Measurements from ENCODE around the gene WWTR1. TPM values are rescaled to one million over a fixed set of nuclear protein-coding genes. Genes with fewer than 3 reads are reported as not detected.

WWTR1 gene
- total and polyA plus RNA-seq, 2 experiments from 2014 or later: 25.1 to 26.2 TPM

DNA sequence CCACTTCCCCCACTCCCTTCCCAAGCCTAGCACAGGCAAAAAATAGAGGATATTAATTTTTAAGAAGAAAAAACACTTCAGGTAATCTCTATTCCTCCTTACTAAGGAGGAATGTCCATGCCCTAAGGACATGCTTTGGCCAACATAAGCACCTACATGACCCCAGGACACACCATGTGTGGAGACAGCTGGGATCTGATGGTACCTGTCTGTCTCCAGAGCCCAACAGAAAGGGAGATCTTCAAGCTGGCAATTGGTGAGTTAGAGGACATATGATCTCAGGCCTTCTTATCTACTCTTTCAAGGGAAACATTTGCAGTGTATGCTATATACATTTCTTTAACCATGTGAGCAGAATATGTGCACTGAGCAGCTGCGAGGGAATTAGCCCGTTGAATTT, 176.3 kb downstream of the WWTR1 start:
- Histone ChIP-seq H3K4me2 (no peak overlapping the region), H3K27ac (ENCODE audit: low read depth) (no peak overlapping the region), H3K4me1 (ENCODE audit: insufficient read depth) (peaks cover 3% of the 10 kb centered on the region; the same call in 1 of the 2 replicates), H4K20me1 (replicated peaks; ENCODE audit: insufficient read depth) (no peaks in the 10 kb centered on the region), H3F3A (replicated peaks; ENCODE audit: low read depth) (no peaks in the 10 kb centered on the region), H3K79me2 (replicated peaks; ENCODE audit: insufficient read depth) (no peaks in the 10 kb centered on the region), H3K9me2 (ENCODE audit: insufficient read depth) (no peaks in the 10 kb centered on the region), H2AFZ (no peak overlapping the region), H3K4me3 (no peak overlapping the region), H3K27me3 (ENCODE audit: insufficient read depth) (no peaks in the 10 kb centered on the region), H3K36me3 (ENCODE audit: insufficient read depth) (no peaks in the 10 kb centered on the region)
- no peak for ATAC-seq
- TF ChIP-seq CREB1 (CRISPR knock-in tag; IDR thresholded peaks at IDR 0.05; ENCODE audit: low read depth) (no peak), ZNF331 (CRISPR knock-in tag; IDR thresholded peaks at IDR 0.05; ENCODE audit: low read depth) (no peak), JUNB (IDR thresholded peaks at IDR 0.05; ENCODE audit: unreplicated experiment) (no peak), NANOG (IDR thresholded peaks at IDR 0.05; ENCODE audit: borderline replicate concordance) (no peak), EZH2 (IDR thresholded peaks at IDR 0.05; ENCODE audit: low read depth, unreplicated experiment) (no peak), POLR2AphosphoS5 (IDR thresholded peaks at IDR 0.05; ENCODE audit: low read depth) (no peak), EZH2phosphoT487 (IDR thresholded peaks at IDR 0.05; ENCODE audit: unreplicated experiment) (no peak), ETS1 (IDR thresholded peaks at IDR 0.05) (no peak), ZNF114 (CRISPR knock-in tag; IDR thresholded peaks at IDR 0.05) (no peak), STAT1 (IDR thresholded peaks at IDR 0.05; ENCODE audit: unreplicated experiment) (no peak), REST (IDR thresholded peaks at IDR 0.05; ENCODE audit: unreplicated experiment) (no peak)
- TF ChIP-seq, protein P1, sequence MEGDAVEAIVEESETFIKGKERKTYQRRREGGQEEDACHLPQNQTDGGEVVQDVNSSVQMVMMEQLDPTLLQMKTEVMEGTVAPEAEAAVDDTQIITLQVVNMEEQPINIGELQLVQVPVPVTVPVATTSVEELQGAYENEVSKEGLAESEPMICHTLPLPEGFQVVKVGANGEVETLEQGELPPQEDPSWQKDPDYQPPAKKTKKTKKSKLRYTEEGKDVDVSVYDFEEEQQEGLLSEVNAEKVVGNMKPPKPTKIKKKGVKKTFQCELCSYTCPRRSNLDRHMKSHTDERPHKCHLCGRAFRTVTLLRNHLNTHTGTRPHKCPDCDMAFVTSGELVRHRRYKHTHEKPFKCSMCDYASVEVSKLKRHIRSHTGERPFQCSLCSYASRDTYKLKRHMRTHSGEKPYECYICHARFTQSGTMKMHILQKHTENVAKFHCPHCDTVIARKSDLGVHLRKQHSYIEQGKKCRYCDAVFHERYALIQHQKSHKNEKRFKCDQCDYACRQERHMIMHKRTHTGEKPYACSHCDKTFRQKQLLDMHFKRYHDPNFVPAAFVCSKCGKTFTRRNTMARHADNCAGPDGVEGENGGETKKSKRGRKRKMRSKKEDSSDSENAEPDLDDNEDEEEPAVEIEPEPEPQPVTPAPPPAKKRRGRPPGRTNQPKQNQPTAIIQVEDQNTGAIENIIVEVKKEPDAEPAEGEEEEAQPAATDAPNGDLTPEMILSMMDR (conservative IDR thresholded peaks at IDR 0.05; ENCODE audit: low read depth in 2 of 2): no peak
- TF ChIP-seq, protein P2, sequence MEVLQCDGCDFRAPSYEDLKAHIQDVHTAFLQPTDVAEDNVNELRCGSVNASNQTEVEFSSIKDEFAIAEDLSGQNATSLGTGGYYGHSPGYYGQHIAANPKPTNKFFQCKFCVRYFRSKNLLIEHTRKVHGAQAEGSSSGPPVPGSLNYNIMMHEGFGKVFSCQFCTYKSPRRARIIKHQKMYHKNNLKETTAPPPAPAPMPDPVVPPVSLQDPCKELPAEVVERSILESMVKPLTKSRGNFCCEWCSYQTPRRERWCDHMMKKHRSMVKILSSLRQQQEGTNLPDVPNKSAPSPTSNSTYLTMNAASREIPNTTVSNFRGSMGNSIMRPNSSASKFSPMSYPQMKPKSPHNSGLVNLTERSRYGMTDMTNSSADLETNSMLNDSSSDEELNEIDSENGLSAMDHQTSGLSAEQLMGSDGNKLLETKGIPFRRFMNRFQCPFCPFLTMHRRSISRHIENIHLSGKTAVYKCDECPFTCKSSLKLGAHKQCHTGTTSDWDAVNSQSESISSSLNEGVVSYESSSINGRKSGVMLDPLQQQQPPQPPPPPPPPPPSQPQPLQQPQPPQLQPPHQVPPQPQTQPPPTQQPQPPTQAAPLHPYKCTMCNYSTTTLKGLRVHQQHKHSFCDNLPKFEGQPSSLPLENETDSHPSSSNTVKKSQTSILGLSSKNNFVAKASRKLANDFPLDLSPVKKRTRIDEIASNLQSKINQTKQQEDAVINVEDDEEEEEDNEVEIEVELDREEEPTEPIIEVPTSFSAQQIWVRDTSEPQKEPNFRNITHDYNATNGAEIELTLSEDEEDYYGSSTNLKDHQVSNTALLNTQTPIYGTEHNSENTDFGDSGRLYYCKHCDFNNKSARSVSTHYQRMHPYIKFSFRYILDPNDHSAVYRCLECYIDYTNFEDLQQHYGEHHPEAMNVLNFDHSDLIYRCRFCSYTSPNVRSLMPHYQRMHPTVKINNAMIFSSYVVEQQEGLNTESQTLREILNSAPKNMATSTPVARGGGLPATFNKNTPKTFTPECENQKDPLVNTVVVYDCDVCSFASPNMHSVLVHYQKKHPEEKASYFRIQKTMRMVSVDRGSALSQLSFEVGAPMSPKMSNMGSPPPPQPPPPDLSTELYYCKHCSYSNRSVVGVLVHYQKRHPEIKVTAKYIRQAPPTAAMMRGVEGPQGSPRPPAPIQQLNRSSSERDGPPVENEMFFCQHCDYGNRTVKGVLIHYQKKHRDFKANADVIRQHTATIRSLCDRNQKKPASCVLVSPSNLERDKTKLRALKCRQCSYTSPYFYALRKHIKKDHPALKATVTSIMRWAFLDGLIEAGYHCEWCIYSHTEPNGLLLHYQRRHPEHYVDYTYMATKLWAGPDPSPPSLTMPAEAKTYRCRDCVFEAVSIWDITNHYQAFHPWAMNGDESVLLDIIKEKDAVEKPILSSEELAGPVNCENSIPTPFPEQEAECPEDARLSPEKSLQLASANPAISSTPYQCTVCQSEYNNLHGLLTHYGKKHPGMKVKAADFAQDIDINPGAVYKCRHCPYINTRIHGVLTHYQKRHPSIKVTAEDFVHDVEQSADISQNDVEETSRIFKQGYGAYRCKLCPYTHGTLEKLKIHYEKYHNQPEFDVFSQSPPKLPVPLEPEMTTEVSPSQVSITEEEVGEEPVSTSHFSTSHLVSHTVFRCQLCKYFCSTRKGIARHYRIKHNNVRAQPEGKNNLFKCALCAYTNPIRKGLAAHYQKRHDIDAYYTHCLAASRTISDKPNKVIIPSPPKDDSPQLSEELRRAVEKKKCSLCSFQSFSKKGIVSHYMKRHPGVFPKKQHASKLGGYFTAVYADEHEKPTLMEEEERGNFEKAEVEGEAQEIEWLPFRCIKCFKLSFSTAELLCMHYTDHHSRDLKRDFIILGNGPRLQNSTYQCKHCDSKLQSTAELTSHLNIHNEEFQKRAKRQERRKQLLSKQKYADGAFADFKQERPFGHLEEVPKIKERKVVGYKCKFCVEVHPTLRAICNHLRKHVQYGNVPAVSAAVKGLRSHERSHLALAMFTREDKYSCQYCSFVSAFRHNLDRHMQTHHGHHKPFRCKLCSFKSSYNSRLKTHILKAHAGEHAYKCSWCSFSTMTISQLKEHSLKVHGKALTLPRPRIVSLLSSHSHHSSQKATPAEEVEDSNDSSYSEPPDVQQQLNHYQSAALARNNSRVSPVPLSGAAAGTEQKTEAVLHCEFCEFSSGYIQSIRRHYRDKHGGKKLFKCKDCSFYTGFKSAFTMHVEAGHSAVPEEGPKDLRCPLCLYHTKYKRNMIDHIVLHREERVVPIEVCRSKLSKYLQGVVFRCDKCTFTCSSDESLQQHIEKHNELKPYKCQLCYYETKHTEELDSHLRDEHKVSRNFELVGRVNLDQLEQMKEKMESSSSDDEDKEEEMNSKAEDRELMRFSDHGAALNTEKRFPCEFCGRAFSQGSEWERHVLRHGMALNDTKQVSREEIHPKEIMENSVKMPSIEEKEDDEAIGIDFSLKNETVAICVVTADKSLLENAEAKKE (CRISPR knock-in tag; IDR thresholded peaks at IDR 0.05): no peak
- Mint-ChIP-seq H3K9me3 (no peaks in the 10 kb centered on the region), H3K4me1 (peaks cover 4% of the 10 kb centered on the region), H3K4me3 (no peak overlapping the region), H3K36me3 (ENCODE audit: low read depth) (no peaks in the 10 kb centered on the region), H3K27me3 (ENCODE audit: insufficient read depth, low read depth, poor library complexity) (peaks cover 4% of the 10 kb centered on the region), H3K27ac (no peak overlapping the region)
- no peak for DNase-seq (ENCODE audit: low spot score)

Measured in GM23338 (cell line).